Measurements from ENCODE around the gene COL15A1. TPM values are rescaled to one million over a fixed set of nuclear protein-coding genes. Genes with fewer than 3 reads are reported as not detected.

Gene COL15A1
- total RNA-seq, 4 donors from 2014 or later = 4.0 to 7.8 (median 6.8) TPM

- TF ChIP-seq POLR2A (IDR thresholded peaks at IDR 0.05) (no peak), CTCF (IDR thresholded peaks at IDR 0.05 in 4 of 5, conservative IDR thresholded peaks at IDR 0.05 in 1 of 5) (no peak)
- DNase-seq (no peak), ATAC-seq (no peak)
- in situ Hi-C loops (cut with MboI; ENCODE audit: low sequenced_read_pairs in 4 of 4) = no loop called here
- Histone ChIP-seq H3K36me3 (no peaks in the 10 kb centered on the region), H3K9me3 (no peaks in the 10 kb centered on the region), H3K27me3 (no peaks in the 10 kb centered on the region), H3K27ac (no peak overlapping the region), H3K4me3 (no peak overlapping the region), H3K4me1 (no peaks in the 10 kb centered on the region)
- intact Hi-C loops (cut with DNase I; ENCODE audit: low total_unique reads) = no loop called here
Observed at GRCh38 chr9:99052815-99053715, 109.4 kb downstream of the COL15A1 start.

GRCh38 chr9:99054581-99054980 lies 110.9 kb downstream of the COL15A1 start:
- Histone ChIP-seq H3K27me3 (no peaks in the 10 kb centered on the region), H3K4me1 (peaks cover 0 to 1% of the 10 kb centered on the region in 2 donors), H3K36me3 (no peaks in the 10 kb centered on the region), H3K27ac (no peak overlapping the region), H3K4me3 (no peak overlapping the region), H3K9me3 (no peaks in the 10 kb centered on the region)
- intact Hi-C loops (cut with DNase I; ENCODE audit: low total_unique reads) (no loop called here), in situ Hi-C loops (cut with MboI; ENCODE audit: low sequenced_read_pairs in 4 of 4) (no loop called here)
- ATAC-seq = no peak
- no peak for TF ChIP-seq CTCF (IDR thresholded peaks at IDR 0.05 in 4 of 5, conservative IDR thresholded peaks at IDR 0.05 in 1 of 5)
- TF ChIP-seq POLR2A (IDR thresholded peaks at IDR 0.05) = no peak
- no peak for DNase-seq

GRCh38 chr9:99055384-99055783 lies 111.7 kb downstream of the COL15A1 start:
- Histone ChIP-seq H3K27ac (no peak overlapping the region), H3K9me3 (no peaks in the 10 kb centered on the region), H3K4me1 (peaks cover 0 to 4% of the 10 kb centered on the region in 2 donors), H3K27me3 (no peaks in the 10 kb centered on the region), H3K36me3 (no peaks in the 10 kb centered on the region), H3K4me3 (no peak overlapping the region)
- ATAC-seq = no peak
- no peak for TF ChIP-seq CTCF (IDR thresholded peaks at IDR 0.05 in 4 of 5, conservative IDR thresholded peaks at IDR 0.05 in 1 of 5)
- no peak for TF ChIP-seq POLR2A (IDR thresholded peaks at IDR 0.05)
- in situ Hi-C loops (cut with MboI; ENCODE audit: low sequenced_read_pairs in 4 of 4) = no loop called here
- no peak for DNase-seq
- intact Hi-C loops (cut with DNase I; ENCODE audit: low total_unique reads) = no loop called here

- H3K4me1 ChIP-seq = peaks cover 0 to 4% of the 10 kb centered on the region in 2 donors
- DNase-seq (no peak), ATAC-seq (no peak)
- no peaks in the 10 kb centered on the region for H3K9me3 ChIP-seq
- no peak for TF ChIP-seq POLR2A (IDR thresholded peaks at IDR 0.05)
- no peak for TF ChIP-seq CTCF (IDR thresholded peaks at IDR 0.05 in 4 of 5, conservative IDR thresholded peaks at IDR 0.05 in 1 of 5)
- H3K4me3 ChIP-seq = no peak overlapping the region
- H3K36me3 ChIP-seq = no peaks in the 10 kb centered on the region
- no peaks in the 10 kb centered on the region for H3K27me3 ChIP-seq
- intact Hi-C loops (cut with DNase I; ENCODE audit: low total_unique reads) (no loop called here), in situ Hi-C loops (cut with MboI; ENCODE audit: low sequenced_read_pairs in 4 of 4) (no loop called here)
- H3K27ac ChIP-seq = no peak overlapping the region
Observed at GRCh38 chr9:99056186-99056585, 112.5 kb downstream of the COL15A1 start.

All from gastrocnemius medialis (tissue), 4 donors.